PC-9 (cell line): ENCODE measurements around the gene TMEM108. TPM values are rescaled to one million over a fixed set of nuclear protein-coding genes. Genes with fewer than 3 reads are reported as not detected.

Source experiments
- BruUV-seq: library from RNA; stranded (reverse); fragments of 400-500 nt; replicated peaks from 2 replicates; lab custom pipeline; 2021; lab: Mats Ljungman, UMichigan
- CTCF ChIA-PET: fragments of 300-600 bp; sonication (Branson Sonifier 250); formaldehyde crosslinking; loops from one replicate; lab custom pipeline; 2022; ENCODE audit warnings: antibody characterized with exemption; lab: Charles Lee
- POLR2A ChIA-PET: fragments of 300-600 bp; sonication (Branson Sonifier 250); formaldehyde crosslinking; loops from one replicate; lab custom pipeline; 2022; ENCODE audit warnings: antibody characterized with exemption; ENCODE audit not compliant: unreplicated experiment; lab: Charles Lee
- DNase-seq, 2 experiments: peaks; one replicate each; pipeline versions ENCODE4 v3.0.0 to v3.0.0-alpha.2; 2015 to 2022; ENCODE audit warnings: mixed read lengths in 1 of 2
- H2AFZ ChIP-seq: fragments of 200-600 bp; sonication (generic); 2 replicates; pipeline ENCODE4 v1.8.1; 2017; ENCODE audit warnings: antibody characterized with exemption
- H3F3A ChIP-seq: fragments of 200-600 bp; sonication (generic); 2 replicates; pipeline ENCODE4 v1.8.1; 2017; ENCODE audit warnings: antibody characterized with exemption, mild to moderate bottlenecking, low read depth; ENCODE audit not compliant: insufficient read depth
- H3K27ac ChIP-seq: fragments of 200-600 bp; sonication (generic); 2 replicates; pipeline ENCODE4 v1.6.1; 2016; ENCODE audit warnings: mixed run types
- H3K27me3 ChIP-seq: fragments of 200-600 bp; sonication (generic); 2 replicates; pipeline ENCODE4 v1.6.1; 2016; ENCODE audit warnings: low read depth, mixed run types; ENCODE audit not compliant: insufficient read depth
- H3K36me3 ChIP-seq: fragments of 200-600 bp; sonication (generic); 2 replicates; pipeline ENCODE4 v1.6.1; 2016; ENCODE audit warnings: low read depth, mixed run types
- H3K4me1 ChIP-seq: fragments of 200-600 bp; sonication (generic); replicated peaks from 2 replicates; pipeline ENCODE4 v1.6.1; 2016; ENCODE audit warnings: mixed run types; ENCODE audit not compliant: insufficient read depth
- H3K4me2 ChIP-seq: fragments of 200-600 bp; sonication (generic); 2 replicates; pipeline ENCODE4 v1.6.1; 2017; ENCODE audit warnings: mixed run types
- H3K4me3 ChIP-seq: fragments of 200-600 bp; sonication (generic); 2 replicates; pipeline ENCODE4 v1.6.1; 2016; ENCODE audit warnings: mixed run types
- H3K79me2 ChIP-seq: fragments of 200-600 bp; sonication (generic); 2 replicates; pipeline ENCODE4 v1.6.1; 2017; ENCODE audit warnings: low read depth, mixed run types
- H3K9me2 ChIP-seq: fragments of 200-600 bp; sonication (generic); 2 replicates; pipeline ENCODE4 v1.8.1; 2017; ENCODE audit warnings: mild to moderate bottlenecking; ENCODE audit not compliant: insufficient read depth
- H3K9me3 ChIP-seq: fragments of 200-600 bp; sonication (generic); 2 replicates; pipeline ENCODE4 v1.8.1; 2016; ENCODE audit warnings: low read depth; ENCODE audit not compliant: insufficient read depth
- H4K20me1 ChIP-seq: fragments of 200-600 bp; sonication (generic); 2 replicates; pipeline ENCODE4 v1.8.1; 2017; ENCODE audit not compliant: insufficient read depth
- EZH2 ChIP-seq: fragments of 200-600 bp; sonication (generic); IDR thresholded peaks from 2 replicates; pipeline ENCODE4 v1.8.0; 2017; ENCODE audit warnings: antibody characterized with exemption, low read depth
- intact Hi-C: fragments of 100-400 bp; cut with micrococcal nuclease; formaldehyde crosslinking; loops from one replicate; pipeline ENCODE4 v1.10.0; 2022; ENCODE audit not compliant: unreplicated experiment
- total RNA-seq: library from RNA; stranded (reverse); gene quantifications from 2 replicates; pipeline ENCODE4 v1.2.3, GENCODE V29; 2021
- TF ChIP-seq, protein P1 (sequence below): fragments of 200-600 bp; sonication (generic); conservative IDR thresholded peaks from 2 replicates; pipeline ENCODE4 v1.6.1; 2017; ENCODE audit warnings: mixed run types, antibody characterized with exemption, mild to moderate bottlenecking, moderate library complexity

Gene TMEM108
- total RNA-seq, 1 experiment from 2014 or later: not detected

GRCh38 chr3:133371676-133372075 lies 333.5 kb downstream of the TMEM108 start:
- no peaks in the 10 kb centered on the region for H3K9me2 ChIP-seq
- H4K20me1 ChIP-seq: no peaks in the 10 kb centered on the region
- no TSS peak for BruUV-seq
- no peak overlapping the region for H2AFZ ChIP-seq
- H3K9me3 ChIP-seq: no peaks in the 10 kb centered on the region
- no peaks in the 10 kb centered on the region for H3K36me3 ChIP-seq
- H3F3A ChIP-seq: no peaks in the 10 kb centered on the region
- H3K4me3 ChIP-seq: no peak overlapping the region
- H3K27me3 ChIP-seq: peaks cover 45% of the 10 kb centered on the region
- intact Hi-C loops: no loop called here
- H3K27ac ChIP-seq: no peak overlapping the region
- POLR2A ChIA-PET: no interaction called here
- CTCF ChIA-PET: no interaction called here
- no peaks in the 10 kb centered on the region for H3K79me2 ChIP-seq
- no peak for TF ChIP-seq EZH2
- TF ChIP-seq, protein P1, sequence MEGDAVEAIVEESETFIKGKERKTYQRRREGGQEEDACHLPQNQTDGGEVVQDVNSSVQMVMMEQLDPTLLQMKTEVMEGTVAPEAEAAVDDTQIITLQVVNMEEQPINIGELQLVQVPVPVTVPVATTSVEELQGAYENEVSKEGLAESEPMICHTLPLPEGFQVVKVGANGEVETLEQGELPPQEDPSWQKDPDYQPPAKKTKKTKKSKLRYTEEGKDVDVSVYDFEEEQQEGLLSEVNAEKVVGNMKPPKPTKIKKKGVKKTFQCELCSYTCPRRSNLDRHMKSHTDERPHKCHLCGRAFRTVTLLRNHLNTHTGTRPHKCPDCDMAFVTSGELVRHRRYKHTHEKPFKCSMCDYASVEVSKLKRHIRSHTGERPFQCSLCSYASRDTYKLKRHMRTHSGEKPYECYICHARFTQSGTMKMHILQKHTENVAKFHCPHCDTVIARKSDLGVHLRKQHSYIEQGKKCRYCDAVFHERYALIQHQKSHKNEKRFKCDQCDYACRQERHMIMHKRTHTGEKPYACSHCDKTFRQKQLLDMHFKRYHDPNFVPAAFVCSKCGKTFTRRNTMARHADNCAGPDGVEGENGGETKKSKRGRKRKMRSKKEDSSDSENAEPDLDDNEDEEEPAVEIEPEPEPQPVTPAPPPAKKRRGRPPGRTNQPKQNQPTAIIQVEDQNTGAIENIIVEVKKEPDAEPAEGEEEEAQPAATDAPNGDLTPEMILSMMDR: no peak
- no peak for DNase-seq
- no peaks in the 10 kb centered on the region for H3K4me1 ChIP-seq
- H3K4me2 ChIP-seq: no peak overlapping the region

GRCh38 chr3:133374708-133375402 lies 336.7 kb downstream of the TMEM108 start:
- BruUV-seq: no TSS peak
- H2AFZ ChIP-seq: no peak overlapping the region
- no peaks in the 10 kb centered on the region for H4K20me1 ChIP-seq
- POLR2A ChIA-PET: no interaction called here
- no peaks in the 10 kb centered on the region for H3K4me1 ChIP-seq
- CTCF ChIA-PET: no interaction called here
- no peak for TF ChIP-seq EZH2
- TF ChIP-seq, protein P1: no peak
- no peak overlapping the region for H3K27ac ChIP-seq
- no peaks in the 10 kb centered on the region for H3F3A ChIP-seq
- H3K4me2 ChIP-seq: no peak overlapping the region
- no peak overlapping the region for H3K4me3 ChIP-seq
- no peaks in the 10 kb centered on the region for H3K9me2 ChIP-seq
- no peaks in the 10 kb centered on the region for H3K36me3 ChIP-seq
- intact Hi-C loops: no loop called here
- no peak for DNase-seq
- peaks cover 33% of the 10 kb centered on the region for H3K27me3 ChIP-seq
- no peaks in the 10 kb centered on the region for H3K9me3 ChIP-seq
- no peaks in the 10 kb centered on the region for H3K79me2 ChIP-seq

DNA sequence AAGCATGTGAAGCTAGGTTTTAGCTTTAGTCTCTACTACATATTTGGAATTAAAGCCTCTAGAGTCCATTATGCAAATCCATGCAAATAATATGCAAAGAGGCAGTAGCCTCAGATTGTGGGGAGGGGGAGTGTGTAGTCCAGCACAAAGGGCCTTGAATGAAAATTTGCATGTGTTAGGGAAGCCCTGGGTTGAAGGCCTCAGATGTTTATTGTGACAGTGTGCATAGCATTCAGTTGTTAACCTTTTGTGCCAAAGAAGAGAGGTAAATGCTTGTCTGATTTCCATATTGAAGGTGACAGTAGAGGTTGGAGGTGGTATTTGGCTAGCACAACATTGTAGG lies 337.2 kb downstream of the TMEM108 start:
- BruUV-seq: no TSS peak
- Histone ChIP-seq H3K27me3 (peaks cover 34% of the 10 kb centered on the region), H3K9me3 (no peaks in the 10 kb centered on the region), H3K27ac (no peak overlapping the region), H3K4me3 (no peak overlapping the region), H3K36me3 (no peaks in the 10 kb centered on the region), H4K20me1 (no peaks in the 10 kb centered on the region), H3F3A (no peaks in the 10 kb centered on the region), H3K79me2 (no peaks in the 10 kb centered on the region), H2AFZ (no peak overlapping the region), H3K4me1 (no peaks in the 10 kb centered on the region), H3K4me2 (no peak overlapping the region), H3K9me2 (no peaks in the 10 kb centered on the region)
- no peak for TF ChIP-seq EZH2
- TF ChIP-seq, protein P1: no peak
- intact Hi-C loops: no loop called here
- ChIA-PET CTCF (no interaction called here), POLR2A (no interaction called here)
- no peak for DNase-seq
